IPS DF 6.9 (cell line): ENCODE measurements around the gene DNAJC18.

Experiments
- DNase-seq: peaks from one replicate; pipeline ENCODE4 v3.0.0-alpha.2; 2013; ENCODE audit warnings: low read depth, low spot score
- H3K27ac ChIP-seq: one replicate; pipeline ENCODE4 v1.5.1; 2013; ENCODE audit warnings: low read length, control low read depth
- H3K27me3 ChIP-seq: 2 replicates; pipeline ENCODE4 v1.6.1; 2013; ENCODE audit warnings: mild to moderate bottlenecking, low read length; ENCODE audit not compliant: control insufficient read depth, insufficient read depth
- H3K36me3 ChIP-seq: 2 replicates; pipeline ENCODE4 v1.6.1; 2013; ENCODE audit warnings: low read length; ENCODE audit not compliant: control insufficient read depth, insufficient read depth
- H3K4me1 ChIP-seq: 2 replicates; pipeline ENCODE4 v1.6.1; 2013; ENCODE audit warnings: low read length; ENCODE audit not compliant: control insufficient read depth, insufficient read depth
- H3K4me3 ChIP-seq: 2 replicates; pipeline ENCODE4 v1.5.1; 2013; ENCODE audit warnings: mild to moderate bottlenecking, low read length
- H3K9me3 ChIP-seq: 2 replicates; pipeline ENCODE4 v1.6.1; 2013; ENCODE audit warnings: low read length, inconsistent platforms; ENCODE audit not compliant: control insufficient read depth, insufficient read depth
- WGBS: extraction: QIAGEN DNeasy Blood & Tissue Kit; methylation state at CpG from one replicate; pipeline ENCODE4 v1.1.7; 2013; ENCODE audit warnings: mixed read lengths, missing lambda C conversion rate; ENCODE audit not compliant: insufficient read length, insufficient coverage; 5-methylcytosine and 5-hydroxymethylcytosine counted together

The DNAJC18 gene

GRCh38 chr5:139475865-139476617 lies 36.7 kb upstream of the DNAJC18 start:
- DNase-seq, result no peak
- WGBS, result no CpG with 5 or more reads among the region's 13 CpGs

DNA sequence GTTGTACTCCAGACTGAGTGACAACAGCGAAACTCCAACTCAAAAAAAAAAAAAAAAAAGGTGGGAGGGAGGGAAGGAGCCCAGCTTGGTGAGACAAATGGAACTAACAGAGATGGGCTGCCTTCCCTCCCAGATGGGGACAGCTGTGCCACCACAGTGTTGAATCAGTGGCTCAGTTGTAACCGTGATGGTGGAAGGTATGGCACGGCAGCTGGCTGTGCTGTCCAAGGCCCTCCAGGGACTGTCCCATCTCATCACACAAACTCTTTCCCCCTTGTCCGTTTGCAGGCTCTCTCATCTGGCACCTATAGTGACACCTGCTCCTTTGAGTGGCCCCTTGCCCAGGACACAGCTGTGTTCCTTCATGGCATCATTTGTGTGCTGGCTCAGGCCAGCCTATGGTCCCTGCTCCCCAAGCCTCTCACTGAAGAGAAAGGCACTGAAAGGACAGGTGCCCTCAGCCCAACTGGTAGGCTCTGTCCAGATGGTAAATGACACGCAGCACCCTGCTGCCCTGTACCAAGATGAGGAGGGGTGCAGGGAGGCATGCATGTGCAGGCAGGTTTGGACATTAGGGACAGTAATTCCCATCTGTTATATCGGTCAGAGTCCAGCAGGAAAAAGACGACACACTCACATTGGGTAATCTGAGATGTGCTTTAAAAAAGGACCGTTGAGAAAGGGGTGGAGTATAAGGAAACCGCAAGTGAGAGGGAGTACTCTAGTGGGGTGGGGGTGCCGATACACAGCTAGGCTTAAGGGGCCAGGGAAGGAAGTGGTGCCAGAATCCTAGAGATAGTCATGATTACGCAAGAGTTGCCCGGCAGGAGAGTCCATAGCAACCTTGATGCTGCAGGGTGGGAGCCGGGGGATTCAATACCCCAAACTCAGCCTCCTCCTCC lies 35.8 kb upstream of the DNAJC18 start:
- H3K27me3 ChIP-seq, result no peaks in the 10 kb centered on the region
- H3K9me3 ChIP-seq, result no peaks in the 10 kb centered on the region
- H3K4me3 ChIP-seq, result no peak overlapping the region
- no peaks in the 10 kb centered on the region for H3K36me3 ChIP-seq
- no peak overlapping the region for H3K27ac ChIP-seq
- WGBS, result no CpG with 5 or more reads among the region's 13 CpGs
- no peak for DNase-seq
- peaks cover 5% of the 10 kb centered on the region; the same call in 1 of the 2 replicates for H3K4me1 ChIP-seq

More at GRCh38 chr5:139475865-139476617, 36.7 kb upstream of the DNAJC18 start:
- Histone ChIP-seq H3K27me3 (no peaks in the 10 kb centered on the region), H3K4me3 (no peak overlapping the region), H3K27ac (no peak overlapping the region), H3K36me3 (no peaks in the 10 kb centered on the region), H3K9me3 (no peaks in the 10 kb centered on the region), H3K4me1 (peaks cover 5% of the 10 kb centered on the region; the same call in 1 of the 2 replicates)

DNA sequence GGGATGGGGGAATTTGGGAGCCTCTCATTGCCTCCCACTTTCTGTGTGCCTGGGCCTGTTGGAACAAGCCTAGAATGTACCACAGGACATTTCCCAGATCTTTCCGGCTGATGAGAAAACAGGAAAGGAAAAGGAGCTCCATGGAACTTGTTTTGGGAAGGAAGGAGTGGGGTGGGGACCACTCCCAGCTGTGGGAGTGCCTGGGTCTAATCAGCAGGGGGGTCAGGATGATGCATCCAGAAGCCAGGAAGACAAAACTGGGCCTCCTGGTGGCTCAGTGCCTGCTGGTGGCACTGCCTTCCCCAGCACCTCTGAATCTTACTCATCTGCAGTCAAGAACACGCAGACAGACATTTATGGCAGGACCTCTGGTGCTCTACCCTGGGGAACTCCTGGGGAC lies 34.2 kb upstream of the DNAJC18 start:
- Histone ChIP-seq H3K4me3 (no peak overlapping the region), H3K27ac (no peak overlapping the region), H3K36me3 (no peaks in the 10 kb centered on the region), H3K4me1 (peaks cover 5% of the 10 kb centered on the region; the same call in 1 of the 2 replicates), H3K9me3 (no peaks in the 10 kb centered on the region), H3K27me3 (no peaks in the 10 kb centered on the region)
- WGBS, result no CpG with 5 or more reads among the region's 2 CpGs
- DNase-seq, result no peak

DNA sequence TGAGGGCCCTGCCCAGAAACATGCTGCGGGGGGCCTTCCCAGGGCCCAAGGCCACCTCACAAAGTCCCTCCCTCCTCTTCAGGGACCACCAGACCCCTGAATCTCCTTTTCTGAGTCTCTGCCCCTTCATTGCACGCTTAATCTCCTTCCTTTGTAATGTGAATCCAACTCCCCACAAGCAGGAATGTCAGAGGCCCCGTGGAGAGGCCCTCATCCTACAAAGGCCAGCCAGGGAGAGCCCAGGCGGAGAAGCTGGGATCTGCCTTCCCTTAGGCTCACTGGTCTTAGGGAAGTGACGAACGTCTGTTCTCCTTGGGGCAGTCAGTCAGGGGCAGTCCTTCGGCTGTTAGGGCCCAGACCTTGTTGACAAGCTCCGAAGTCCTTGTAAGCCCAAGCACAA lies 33.8 kb upstream of the DNAJC18 start:
- DNase-seq, result no peak

DNA sequence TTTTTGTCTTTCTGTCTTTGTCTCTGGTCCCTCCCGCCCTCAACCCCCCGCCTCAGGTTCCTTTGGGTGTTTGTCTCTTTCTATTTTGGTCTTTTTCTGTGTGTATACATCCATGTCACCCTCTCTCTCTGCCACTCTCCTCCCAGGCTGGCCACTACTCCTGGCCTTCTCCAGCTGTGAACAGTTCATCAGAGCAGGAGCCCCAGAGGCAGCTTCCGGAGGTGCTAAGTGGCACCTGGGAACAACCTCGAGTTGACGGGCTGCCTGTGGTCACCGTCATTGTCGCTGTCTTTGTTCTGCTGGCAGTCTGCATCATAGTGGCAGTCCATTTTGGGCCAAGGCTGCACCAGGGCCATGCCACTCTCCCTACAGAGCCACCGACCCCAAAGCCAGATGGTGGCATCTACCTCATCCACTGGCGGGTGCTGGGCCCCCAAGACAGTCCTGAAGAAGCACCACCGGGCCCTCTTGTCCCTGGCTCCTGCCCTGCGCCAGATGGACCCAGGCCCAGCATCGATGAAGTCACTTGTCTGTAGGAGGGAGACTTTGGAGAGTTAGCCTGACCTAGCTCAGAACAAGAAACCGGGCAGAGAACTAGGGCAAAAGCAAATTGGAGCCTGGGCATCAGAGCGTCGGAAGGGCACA lies 33.2 kb upstream of the DNAJC18 start:
- WGBS, result no CpG with 5 or more reads among the region's 15 CpGs
- no peak overlapping the region for H3K27ac ChIP-seq

More for the DNA sequence above, 33.8 kb upstream of the DNAJC18 start:
- Histone ChIP-seq H3K4me1 (peaks cover 5% of the 10 kb centered on the region; the same call in 1 of the 2 replicates), H3K27me3 (no peaks in the 10 kb centered on the region), H3K27ac (no peak overlapping the region), H3K36me3 (no peaks in the 10 kb centered on the region), H3K4me3 (no peak overlapping the region), H3K9me3 (no peaks in the 10 kb centered on the region)
- no CpG with 5 or more reads among the region's 8 CpGs for WGBS

DNA sequence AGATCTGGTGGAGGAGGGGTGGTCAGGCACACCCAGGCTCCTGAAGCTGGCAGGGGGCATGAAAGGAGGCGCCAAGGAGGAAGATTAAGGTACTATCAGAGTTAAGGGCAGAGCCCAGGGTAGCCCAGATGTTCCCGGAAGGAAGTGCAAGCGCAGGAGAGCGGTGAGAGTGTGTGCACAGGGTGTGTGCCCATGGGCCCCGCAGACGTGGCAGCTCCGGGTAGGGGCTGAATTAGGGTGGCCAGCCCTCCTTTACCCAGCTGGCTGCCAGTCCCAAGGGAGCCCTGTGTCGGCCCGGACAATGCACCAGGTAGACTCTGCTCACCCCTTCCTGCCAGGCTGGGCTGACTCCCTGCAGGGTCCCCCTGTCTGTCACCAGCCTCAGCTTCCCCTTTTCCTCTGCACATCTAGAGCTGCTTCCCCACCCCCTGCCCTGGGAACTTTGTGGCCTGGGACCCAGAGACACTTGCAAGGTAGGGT lies 31.5 kb upstream of the DNAJC18 start, which contains the start of gene SMIM33:
SMIM33 (plus strand) TSS at position 184 of the 480 bp plus-strand sequence; CDS start at position 302, 118 bp downstream.
- DNase-seq, result no peak
- no CpG with 5 or more reads among the region's 9 CpGs for WGBS
- H3K27ac ChIP-seq, result no peak within 1 kb of the TSS
- H3K4me1 ChIP-seq, result peaks cover 5% of the 10 kb centered on the region; the same call in 1 of the 2 replicates
- H3K36me3 ChIP-seq, result no peaks in the 10 kb centered on the region
- no peak within 1 kb of the TSS for H3K4me3 ChIP-seq
- no peaks in the 10 kb centered on the region for H3K27me3 ChIP-seq
- H3K9me3 ChIP-seq, result no peaks in the 10 kb centered on the region

More for the DNA sequence above, 33.2 kb upstream of the DNAJC18 start:
- H3K27me3 ChIP-seq, result no peaks in the 10 kb centered on the region
- H3K9me3 ChIP-seq, result no peaks in the 10 kb centered on the region
- no peak overlapping the region for H3K4me3 ChIP-seq
- no peaks in the 10 kb centered on the region for H3K36me3 ChIP-seq
- peaks cover 5% of the 10 kb centered on the region; the same call in 1 of the 2 replicates for H3K4me1 ChIP-seq
- no peak for DNase-seq

DNA sequence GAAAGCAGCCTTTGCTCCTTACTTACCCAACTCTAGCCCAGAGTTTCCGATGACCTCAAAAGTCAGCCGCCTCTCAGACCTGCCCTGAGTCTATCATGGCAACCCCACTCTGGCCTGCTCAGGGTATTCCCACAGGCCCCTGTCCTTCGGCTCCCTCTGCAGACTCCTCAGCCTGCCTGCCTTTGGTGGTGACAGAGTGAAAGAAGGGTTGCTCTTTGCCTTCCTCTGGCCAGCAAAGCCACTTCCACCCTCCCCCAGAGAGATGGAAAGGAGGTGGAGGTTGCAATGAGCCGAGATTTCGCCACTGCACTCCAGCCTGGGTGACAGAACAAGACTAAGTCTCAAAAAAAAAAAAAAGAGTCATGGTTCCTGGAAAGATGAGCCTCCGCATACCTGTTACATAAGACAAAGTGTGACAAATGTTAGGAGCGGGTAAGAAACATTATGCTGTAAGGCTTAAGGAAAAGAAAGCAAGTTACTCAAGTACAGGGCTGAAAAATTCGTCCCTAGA lies 29.2 kb upstream of the DNAJC18 start:
- peaks cover 5% of the 10 kb centered on the region; the same call in 1 of the 2 replicates for H3K4me1 ChIP-seq
- H3K9me3 ChIP-seq, result no peaks in the 10 kb centered on the region
- H3K36me3 ChIP-seq, result no peaks in the 10 kb centered on the region
- no CpG with 5 or more reads among the region's 8 CpGs for WGBS
- no peak overlapping the region for H3K4me3 ChIP-seq
- no peak for DNase-seq
- H3K27ac ChIP-seq, result no peak overlapping the region
- H3K27me3 ChIP-seq, result no peaks in the 10 kb centered on the region

GRCh38 chr5:139462586-139463276 lies 23.4 kb upstream of the DNAJC18 start, which contains the start of gene ECSCR:
Gene ECSCR (minus strand): TSS chr5:139462743. CDS start chr5:139462670, 73 bp downstream.
- H3K27me3 ChIP-seq, result no peaks in the 10 kb centered on the region
- WGBS, result no CpG with 5 or more reads among the region's 10 CpGs
- H3K4me1 ChIP-seq, result peaks cover 9% of the 10 kb centered on the region
- no peaks in the 10 kb centered on the region for H3K36me3 ChIP-seq
- no peak within 1 kb of the TSS for H3K4me3 ChIP-seq
- H3K9me3 ChIP-seq, result no peaks in the 10 kb centered on the region
- no peak within 1 kb of the TSS for H3K27ac ChIP-seq
- DNase-seq, result no peak

DNA sequence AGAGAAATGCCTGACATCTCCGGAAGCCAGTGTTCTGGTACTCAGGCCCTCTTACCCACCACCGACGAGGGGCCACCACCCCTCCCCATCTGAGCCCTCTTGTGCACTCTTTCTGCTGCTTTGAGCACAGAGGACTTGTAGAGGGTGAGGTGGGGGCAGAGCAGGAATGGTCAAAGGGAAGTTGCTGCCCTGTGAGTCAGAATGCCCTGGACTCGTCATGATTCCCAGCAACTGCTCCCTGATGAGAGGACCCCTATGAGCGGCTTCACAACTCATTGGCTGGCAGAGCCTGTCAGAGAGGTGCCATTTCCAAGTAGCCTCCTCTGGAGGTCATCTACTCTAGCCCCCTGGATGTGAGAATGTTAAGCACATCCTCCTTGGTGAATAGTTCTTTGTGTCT lies 22.4 kb upstream of the DNAJC18 start:
- no peak overlapping the region for H3K27ac ChIP-seq

More for the DNA sequence above, 22.4 kb upstream of the DNAJC18 start:
- H3K4me1 ChIP-seq, result peaks cover 9% of the 10 kb centered on the region
- WGBS, result no CpG with 5 or more reads among the region's 5 CpGs
- no peaks in the 10 kb centered on the region for H3K9me3 ChIP-seq
- no peak for DNase-seq
- no peaks in the 10 kb centered on the region for H3K27me3 ChIP-seq
- no peaks in the 10 kb centered on the region for H3K36me3 ChIP-seq
- no peak overlapping the region for H3K4me3 ChIP-seq
